Loucy (cell line): ENCODE results near the gene RUVBL1.

Experiments
- H2AFZ ChIP-seq: fragments of 200-600 bp; sonication (generic); 2 replicates; pipeline ENCODE4 v1.6.0; 2016; ENCODE audit warnings: antibody characterized with exemption, mild to moderate bottlenecking, low read length, moderate library complexity
- H3F3A ChIP-seq: fragments of 200-600 bp; 2 replicates; pipeline ENCODE4 v1.6.0; 2016; ENCODE audit warnings: antibody characterized with exemption, low read depth, mild to moderate bottlenecking
- H3K27me3 ChIP-seq: fragments of 200-600 bp; sonication (generic); 2 replicates; pipeline ENCODE4 v1.6.1; 2014; ENCODE audit warnings: low read length, mild to moderate bottlenecking; ENCODE audit not compliant: insufficient read depth, poor library complexity, severe bottlenecking
- H3K36me3 ChIP-seq: fragments of 200-600 bp; sonication (generic); 2 replicates; pipeline ENCODE4 v1.6.1; 2016; ENCODE audit warnings: low read length; ENCODE audit not compliant: insufficient read depth
- H3K4me1 ChIP-seq: fragments of 200-600 bp; sonication (generic); 2 replicates; pipeline ENCODE4 v1.5.1; 2014; ENCODE audit warnings: low read length, mild to moderate bottlenecking; ENCODE audit not compliant: insufficient read depth, poor library complexity, severe bottlenecking
- H3K4me2 ChIP-seq: fragments of 200-600 bp; sonication (generic); 2 replicates; pipeline ENCODE4 v1.6.0; 2014; ENCODE audit warnings: antibody characterized with exemption, low read length, low read depth, mild to moderate bottlenecking; ENCODE audit not compliant: poor library complexity, severe bottlenecking
- H3K4me3 ChIP-seq: fragments of 200-600 bp; sonication (generic); 2 replicates; pipeline ENCODE4 v1.5.1; 2014; ENCODE audit warnings: low read length, mild to moderate bottlenecking, mixed read lengths; ENCODE audit not compliant: poor library complexity, severe bottlenecking
- H3K79me2 ChIP-seq: fragments of 200-600 bp; sonication (generic); 2 replicates; pipeline ENCODE4 v1.6.1; 2014; ENCODE audit warnings: low read length; ENCODE audit not compliant: insufficient read depth
- H3K9ac ChIP-seq: fragments of 200-600 bp; sonication (generic); 2 replicates; pipeline ENCODE4 v1.6.0; 2014; ENCODE audit warnings: mild to moderate bottlenecking, low read depth, low read length, moderate library complexity; ENCODE audit not compliant: poor library complexity, severe bottlenecking
- H3K9me2 ChIP-seq: fragments of 200-600 bp; sonication (generic); replicated peaks from 2 replicates; pipeline ENCODE4 v1.6.1; 2016; ENCODE audit warnings: low read depth, low read length, mixed read lengths
- H3K9me3 ChIP-seq: fragments of 200-600 bp; sonication (generic); 2 replicates; pipeline ENCODE4 v1.6.1; 2014; ENCODE audit warnings: mild to moderate bottlenecking, antibody characterized with exemption, low read length, low read depth; ENCODE audit not compliant: insufficient read depth
- H4K20me1 ChIP-seq: fragments of 200-600 bp; sonication (generic); 2 replicates; pipeline ENCODE4 v1.6.0; 2014; ENCODE audit warnings: antibody characterized with exemption, low read length, mild to moderate bottlenecking; ENCODE audit not compliant: insufficient read depth, poor library complexity, severe bottlenecking
- CTCF ChIP-seq: fragments of 200-600 bp; sonication (generic); conservative IDR thresholded peaks from 2 replicates; pipeline ENCODE4 v1.5.1; 2014; ENCODE audit warnings: mild to moderate bottlenecking, antibody characterized with exemption, low read length
- EZH2phosphoT487 ChIP-seq: fragments of 200-600 bp; IDR thresholded peaks from 2 replicates; pipeline ENCODE4 v1.6.1; 2018; ENCODE audit warnings: antibody characterized with exemption, mild to moderate bottlenecking, moderate library complexity, borderline replicate concordance

Gene RUVBL1

DNA sequence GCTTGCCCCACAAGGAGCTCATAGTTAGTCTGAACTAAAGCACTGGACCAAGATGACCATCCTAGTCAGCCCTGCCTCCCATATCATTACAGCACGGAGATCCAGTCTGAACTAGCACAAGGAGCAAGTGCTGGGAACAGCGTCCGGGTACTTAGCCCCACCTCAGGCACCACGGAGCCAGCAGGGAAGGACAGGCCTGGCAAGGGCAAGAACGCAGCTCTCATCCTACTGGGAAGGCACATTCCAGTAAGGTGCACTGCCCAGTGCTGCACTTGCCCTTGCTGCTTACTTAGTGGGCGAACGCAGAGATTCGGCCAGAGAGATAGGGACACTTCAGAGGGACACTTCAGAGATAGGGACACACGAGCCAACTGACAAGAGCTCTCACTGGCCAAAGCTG, 43.8 kb downstream of the RUVBL1 start:
- no peaks in the 10 kb centered on the region for H3K9me2 ChIP-seq
- no peak overlapping the region for H3K4me2 ChIP-seq
- no peaks in the 10 kb centered on the region for H3K4me1 ChIP-seq
- no peaks in the 10 kb centered on the region for H3F3A ChIP-seq
- H3K9ac ChIP-seq, result no peak overlapping the region
- H3K36me3 ChIP-seq, result peaks cover 55% of the 10 kb centered on the region; the same call in 1 of the 2 replicates
- TF ChIP-seq EZH2phosphoT487 (no peak), CTCF (no peak)
- H3K27me3 ChIP-seq, result no peaks in the 10 kb centered on the region
- no peak overlapping the region for H2AFZ ChIP-seq
- H3K9me3 ChIP-seq, result no peaks in the 10 kb centered on the region
- H3K79me2 ChIP-seq, result no peaks in the 10 kb centered on the region
- no peak overlapping the region for H3K4me3 ChIP-seq
- no peaks in the 10 kb centered on the region for H4K20me1 ChIP-seq

DNA sequence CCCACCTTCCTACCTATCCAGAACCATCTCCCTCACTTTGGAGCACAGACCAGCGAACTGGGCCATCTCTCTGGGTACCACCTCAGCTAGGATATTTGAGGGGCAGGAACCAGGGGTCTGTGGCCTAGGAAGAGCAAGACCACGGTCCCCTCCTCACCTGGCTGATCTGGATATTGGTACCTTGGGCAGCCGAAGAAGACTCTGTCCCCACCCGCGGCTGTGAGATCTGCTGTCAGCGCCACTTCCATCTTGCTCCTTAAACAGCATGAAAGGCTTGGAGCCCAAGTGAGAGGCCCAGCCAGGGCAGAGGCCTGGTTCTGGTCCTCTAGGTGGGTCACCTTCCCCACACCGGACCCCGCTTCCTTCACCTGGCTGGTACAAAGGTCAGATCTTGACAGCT, 44.7 kb downstream of the RUVBL1 start:
- Histone ChIP-seq H3K9me2 (no peaks in the 10 kb centered on the region), H4K20me1 (no peaks in the 10 kb centered on the region), H3K9me3 (no peaks in the 10 kb centered on the region), H3K4me3 (no peak overlapping the region), H3K4me1 (no peaks in the 10 kb centered on the region), H3K4me2 (no peak overlapping the region), H3K27me3 (no peaks in the 10 kb centered on the region), H3K79me2 (no peaks in the 10 kb centered on the region), H2AFZ (no peak overlapping the region), H3K9ac (no peak overlapping the region), H3F3A (no peaks in the 10 kb centered on the region), H3K36me3 (peaks cover 49% of the 10 kb centered on the region; the same call in 1 of the 2 replicates)
- no peak for TF ChIP-seq CTCF
- TF ChIP-seq EZH2phosphoT487, result no peak

- Histone ChIP-seq H3K9ac (no peak overlapping the region), H3K36me3 (peaks cover 46% of the 10 kb centered on the region; the same call in 1 of the 2 replicates), H4K20me1 (no peaks in the 10 kb centered on the region)
Observed at GRCh38 chr3:128078322-128078721, 45.3 kb downstream of the RUVBL1 start.

More at GRCh38 chr3:128078322-128078721, 45.3 kb downstream of the RUVBL1 start:
- TF ChIP-seq CTCF (no peak), EZH2phosphoT487 (no peak)
- Histone ChIP-seq H3K79me2 (no peaks in the 10 kb centered on the region), H3K4me3 (no peak overlapping the region), H2AFZ (no peak overlapping the region), H3K4me1 (no peaks in the 10 kb centered on the region), H3K4me2 (no peak overlapping the region), H3F3A (no peaks in the 10 kb centered on the region), H3K27me3 (no peaks in the 10 kb centered on the region), H3K9me3 (no peaks in the 10 kb centered on the region), H3K9me2 (no peaks in the 10 kb centered on the region)
